GM23338 (cell line): ENCODE measurements around the gene DDX46. TPM values are rescaled to one million over a fixed set of nuclear protein-coding genes. Genes with fewer than 3 reads are reported as not detected.

Source experiments
- ATAC-seq: fragments of 200-7000 bp; cut with Tn5 transposase; 3 replicates; pipeline ENCODE4 v1.9.1; 2020
- DNase-seq: peaks from one replicate; pipeline ENCODE4 v3.0.0-alpha.2; 2015; ENCODE audit warnings: low spot score
- H2AFZ ChIP-seq: fragments of 200-600 bp; sonication (generic); 2 replicates; pipeline ENCODE4 v1.8.0; 2016; ENCODE audit warnings: antibody characterized with exemption, mild to moderate bottlenecking, moderate library complexity
- H3F3A ChIP-seq: fragments of 200-600 bp; sonication (generic); replicated peaks from 2 replicates; pipeline ENCODE4 v1.8.0; 2017; ENCODE audit warnings: antibody characterized with exemption, mixed run types, low read depth
- H3K27ac ChIP-seq: fragments of 200-600 bp; sonication (generic); 2 replicates; pipeline ENCODE4 v1.6.1; 2016; ENCODE audit warnings: low read depth
- H3K27me3 ChIP-seq: fragments of 200-600 bp; sonication (generic); 2 replicates; pipeline ENCODE4 v1.8.0; 2016; ENCODE audit warnings: mild to moderate bottlenecking, mixed run types, moderate library complexity; ENCODE audit not compliant: insufficient read depth
- H3K36me3 ChIP-seq: fragments of 200-600 bp; sonication (generic); 2 replicates; pipeline ENCODE4 v1.8.0; 2016; ENCODE audit warnings: mild to moderate bottlenecking; ENCODE audit not compliant: insufficient read depth
- H3K4me1 ChIP-seq: fragments of 200-600 bp; sonication (generic); 2 replicates; pipeline ENCODE4 v1.8.0; 2016; ENCODE audit warnings: mild to moderate bottlenecking, moderate library complexity; ENCODE audit not compliant: insufficient read depth
- H3K4me2 ChIP-seq: fragments of 200-600 bp; sonication (generic); 2 replicates; pipeline ENCODE4 v1.7.1; 2017; ENCODE audit warnings: mixed run types
- H3K4me3 ChIP-seq: fragments of 200-600 bp; sonication (generic); 2 replicates; pipeline ENCODE4 v1.6.1; 2016; ENCODE audit warnings: mixed run types
- H3K79me2 ChIP-seq: fragments of 200-600 bp; sonication (generic); replicated peaks from 2 replicates; pipeline ENCODE4 v1.8.0; 2017; ENCODE audit warnings: mild to moderate bottlenecking; ENCODE audit not compliant: insufficient read depth
- H3K9me2 ChIP-seq: fragments of 200-600 bp; sonication (generic); 2 replicates; pipeline ENCODE4 v1.8.0; 2017; ENCODE audit not compliant: insufficient read depth
- H4K20me1 ChIP-seq: fragments of 200-600 bp; sonication (generic); replicated peaks from 2 replicates; pipeline ENCODE4 v1.8.0; 2017; ENCODE audit warnings: mild to moderate bottlenecking; ENCODE audit not compliant: insufficient read depth
- H3K27ac Mint-ChIP-seq: 2 replicates; pipeline ENCODE4 v1.8.0; 2020; ENCODE audit warnings: inconsistent platforms, mild to moderate bottlenecking, moderate library complexity, mixed read lengths
- H3K27me3 Mint-ChIP-seq: 3 replicates; pipeline ENCODE4 v1.8.0; 2022; ENCODE audit warnings: low read depth, mild to moderate bottlenecking, moderate library complexity, mixed read lengths, inconsistent platforms; ENCODE audit not compliant: insufficient read depth, poor library complexity
- H3K36me3 Mint-ChIP-seq: 3 replicates; pipeline ENCODE4 v1.8.0; 2021; ENCODE audit warnings: low read depth, mild to moderate bottlenecking, inconsistent platforms, moderate library complexity, mixed read lengths
- H3K4me1 Mint-ChIP-seq: 3 replicates; pipeline ENCODE4 v1.8.0; 2020; ENCODE audit warnings: mild to moderate bottlenecking, inconsistent platforms, mixed read lengths
- H3K4me3 Mint-ChIP-seq: 3 replicates; pipeline ENCODE4 v1.8.0; 2021; ENCODE audit warnings: moderate library complexity, mild to moderate bottlenecking, inconsistent platforms, mixed read lengths
- H3K9me3 Mint-ChIP-seq: 3 replicates; pipeline ENCODE4 v1.8.0; 2020; ENCODE audit warnings: moderate library complexity, mild to moderate bottlenecking, inconsistent platforms, mixed read lengths
- CREB1 ChIP-seq: fragments of 250-450 bp; sonication (Bioruptor Pico); IDR thresholded peaks from 2 replicates; pipeline ENCODE4 v1.5.0; 2020; ENCODE audit warnings: low read depth, mild to moderate bottlenecking, moderate library complexity
- CTCF ChIP-seq, 2 experiments: fragments of 200-600 bp in 1 of 2; sonication (generic) in 1 of 2; conservative IDR thresholded peaks; 2 replicates each; pipeline versions ENCODE4 v1.5.1 to v1.6.1; 2016 to 2017; ENCODE audit warnings: antibody characterized with exemption in 2 of 2, low read depth in 2 of 2, mild to moderate bottlenecking in 2 of 2, moderate library complexity in 1 of 2
- ETS1 ChIP-seq: IDR thresholded peaks from 2 replicates; pipeline ENCODE4 v1.6.1; 2016; ENCODE audit warnings: antibody characterized with exemption
- EZH2 ChIP-seq: fragments of 200-600 bp; sonication (generic); IDR thresholded peaks from one replicate; pipeline ENCODE4 v1.8.0; 2017; ENCODE audit warnings: antibody characterized with exemption, mild to moderate bottlenecking, low read depth; ENCODE audit not compliant: unreplicated experiment
- EZH2phosphoT487 ChIP-seq: fragments of 200-600 bp; sonication (generic); IDR thresholded peaks from one replicate; pipeline ENCODE4 v1.8.1; 2018; ENCODE audit warnings: antibody characterized with exemption; ENCODE audit not compliant: unreplicated experiment
- JUNB ChIP-seq: IDR thresholded peaks from one replicate; pipeline ENCODE4 v1.6.1; 2016; ENCODE audit warnings: antibody characterized with exemption; ENCODE audit not compliant: unreplicated experiment
- NANOG ChIP-seq: IDR thresholded peaks from 2 replicates; pipeline ENCODE4 v1.6.1; 2016; ENCODE audit warnings: antibody characterized with exemption, borderline replicate concordance
- POLR2AphosphoS5 ChIP-seq: IDR thresholded peaks from 2 replicates; pipeline ENCODE4 v1.6.1; 2016; ENCODE audit warnings: antibody characterized with exemption, low read depth
- REST ChIP-seq: IDR thresholded peaks from one replicate; pipeline ENCODE4 v1.6.1; 2018; ENCODE audit warnings: antibody characterized with exemption; ENCODE audit not compliant: unreplicated experiment
- STAT1 ChIP-seq: IDR thresholded peaks from one replicate; pipeline ENCODE4 v1.6.1; 2016; ENCODE audit warnings: antibody characterized with exemption; ENCODE audit not compliant: unreplicated experiment
- ZNF114 ChIP-seq: fragments of 250-450 bp; sonication (Bioruptor Pico); IDR thresholded peaks from 2 replicates; pipeline ENCODE4 v1.5.0; 2020; ENCODE audit warnings: mild to moderate bottlenecking, moderate library complexity
- ZNF331 ChIP-seq: fragments of 250-450 bp; sonication (Bioruptor Pico); IDR thresholded peaks from 2 replicates; pipeline ENCODE4 v1.5.0; 2020; ENCODE audit warnings: low read depth, mild to moderate bottlenecking, moderate library complexity
- polyA plus RNA-seq: library from polyadenylated mRNA; unstranded; fragments of >200 nt; fragmentation: Nextera tagmentation; extraction: Ambion mirVana; gene quantifications from 2 replicates; pipeline ENCODE4 v1.2.1, GENCODE V29; 2016
- total RNA-seq: library from RNA; depleted of rRNA; stranded (reverse); fragments of >200 nt; shearing (Covaris generic); gene quantifications from 2 replicates; pipeline ENCODE4 v1.2.3, GENCODE V29; 2014

Gene DDX46
- total and polyA plus RNA-seq, 2 experiments from 2014 or later = 85.6 to 91.4 TPM

DNA sequence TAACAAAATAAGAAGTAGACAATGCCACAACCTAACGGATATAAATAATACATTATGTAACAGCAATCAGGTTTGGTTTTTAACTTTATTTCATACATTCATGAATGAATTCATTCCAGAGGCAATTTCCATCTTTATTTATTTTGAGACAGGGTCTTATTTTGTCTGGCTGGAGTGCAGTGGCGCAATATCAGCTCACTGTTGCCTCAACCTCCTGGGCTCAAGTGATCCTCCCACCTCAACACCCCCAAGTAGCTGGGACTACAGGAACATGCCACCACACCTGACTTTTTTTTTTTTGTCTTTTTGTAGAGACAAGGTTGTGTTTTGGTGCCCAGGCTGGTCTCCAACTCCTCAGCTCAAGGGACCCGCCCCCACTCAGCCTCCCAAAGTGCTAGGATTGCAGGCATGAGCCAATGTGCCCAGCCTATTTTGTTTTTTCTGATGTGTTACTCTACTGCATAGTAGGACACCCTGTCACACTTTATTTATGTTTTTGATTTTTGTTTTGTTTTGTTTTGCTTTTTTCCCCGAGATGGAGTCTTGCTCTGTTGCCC, 60.9 kb downstream of the DDX46 start (continued):
- no peak for TF ChIP-seq EZH2
- TF ChIP-seq ZNF331 (CRISPR knock-in tag) = no peak
- TF ChIP-seq ETS1 = no peak
- no peak for TF ChIP-seq ZNF114 (CRISPR knock-in tag)
- TF ChIP-seq NANOG = no peak
- TF ChIP-seq JUNB = no peak

DNA sequence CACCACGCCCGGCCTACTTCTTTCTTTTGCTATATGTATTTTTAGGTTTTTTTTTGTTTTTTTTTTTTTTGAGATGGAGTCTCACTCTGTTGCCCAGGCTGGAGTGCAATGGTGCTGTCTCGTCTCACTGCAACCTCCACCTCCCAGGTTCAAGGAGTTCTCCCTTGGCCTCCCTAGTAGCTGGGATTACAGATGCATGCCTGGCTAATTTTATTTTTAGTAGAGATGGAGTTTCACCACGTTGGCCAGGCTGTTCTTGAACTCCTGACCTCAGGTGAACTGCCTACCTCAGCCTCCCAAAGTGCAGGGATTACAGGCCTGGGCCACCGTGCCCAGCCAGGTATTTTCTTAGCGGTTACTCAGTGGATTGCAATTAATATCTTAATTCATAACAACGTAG, 63.3 kb downstream of the DDX46 start:
- Mint-ChIP-seq H3K36me3 (peaks cover 81% of the 10 kb centered on the region), H3K4me1 (no peaks in the 10 kb centered on the region), H3K27ac (no peak overlapping the region), H3K9me3 (no peaks in the 10 kb centered on the region), H3K27me3 (no peaks in the 10 kb centered on the region), H3K4me3 (no peak overlapping the region)
- Histone ChIP-seq H3K27ac (no peak overlapping the region), H3F3A (peaks cover 6% of the 10 kb centered on the region; the same call in 1 of the 2 replicates), H4K20me1 (0 out of 2 replicates have a peak, but pooled peaks cover 19% of the 10 kb centered on the region), H3K4me2 (no peak overlapping the region), H3K79me2 (no peaks in the 10 kb centered on the region), H3K36me3 (peaks cover 55% of the 10 kb centered on the region), H3K4me1 (no peaks in the 10 kb centered on the region), H3K27me3 (no peaks in the 10 kb centered on the region), H2AFZ (no peak overlapping the region), H3K4me3 (no peak overlapping the region), H3K9me2 (no peaks in the 10 kb centered on the region)
- no peak for ATAC-seq
- no peak for DNase-seq
- TF ChIP-seq CTCF (conservative IDR thresholded peaks at IDR 0.05; ENCODE audit: low read depth in 2 of 2) = no peak
- TF ChIP-seq POLR2AphosphoS5 = no peak
- TF ChIP-seq ZNF331 (CRISPR knock-in tag) = no peak
- no peak for TF ChIP-seq EZH2phosphoT487
- no peak for TF ChIP-seq CREB1 (CRISPR knock-in tag)
- no peak for TF ChIP-seq NANOG

DNA sequence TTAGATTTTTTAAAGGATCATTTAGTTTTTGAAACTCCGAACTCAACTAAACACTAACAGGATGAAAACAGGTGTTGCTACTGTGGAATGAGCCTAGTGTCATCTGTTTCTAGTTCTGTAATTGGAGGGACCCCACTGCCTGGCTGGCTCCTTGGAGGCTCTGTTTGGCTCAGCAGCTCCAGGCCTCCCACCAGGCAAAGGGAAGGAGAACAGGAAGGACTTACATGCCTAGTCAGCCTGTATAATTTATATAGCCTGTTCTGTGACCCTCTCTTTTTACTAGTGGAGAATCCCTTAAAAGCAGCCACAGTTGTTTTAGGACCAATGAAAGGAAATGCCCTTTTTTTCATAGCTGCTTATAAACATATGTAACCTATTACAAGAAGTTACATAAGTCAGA, 66.1 kb downstream of the DDX46 start:
- DNase-seq = no peak
- Histone ChIP-seq H3K4me2 (no peak overlapping the region), H3K36me3 (peaks cover 33% of the 10 kb centered on the region), H3K79me2 (no peaks in the 10 kb centered on the region), H3K9me2 (no peaks in the 10 kb centered on the region), H3K27ac (no peak overlapping the region), H4K20me1 (0 out of 2 replicates have a peak, but pooled peaks cover 15% of the 10 kb centered on the region), H3F3A (0 out of 2 replicates have a peak, but pooled peaks cover 6% of the 10 kb centered on the region), H3K4me3 (no peak overlapping the region), H2AFZ (no peak overlapping the region), H3K27me3 (no peaks in the 10 kb centered on the region), H3K4me1 (no peaks in the 10 kb centered on the region)
- Mint-ChIP-seq H3K27me3 (no peaks in the 10 kb centered on the region), H3K4me1 (no peaks in the 10 kb centered on the region), H3K27ac (no peak overlapping the region), H3K36me3 (peaks cover 79% of the 10 kb centered on the region), H3K9me3 (no peaks in the 10 kb centered on the region), H3K4me3 (no peak overlapping the region)
- ATAC-seq = no peak
- TF ChIP-seq NANOG = no peak
- TF ChIP-seq REST = no peak
- no peak for TF ChIP-seq EZH2
- no peak for TF ChIP-seq ZNF114 (CRISPR knock-in tag)
- no peak for TF ChIP-seq CREB1 (CRISPR knock-in tag)
- no peak for TF ChIP-seq ZNF331 (CRISPR knock-in tag)
- TF ChIP-seq ETS1 = no peak
- TF ChIP-seq POLR2AphosphoS5 = no peak
- no peak for TF ChIP-seq JUNB
- TF ChIP-seq STAT1 = no peak
- TF ChIP-seq EZH2phosphoT487 = no peak
